NCI-H526 treated with DMSO at 0.1 percent for 48 hours (cell line): ENCODE data around the gene GRIA3.

Experiments
- DNase-seq: peaks from one replicate; lab custom pipeline; 2025; lab: John Stamatoyannopoulos, UW

The GRIA3 gene

DNA sequence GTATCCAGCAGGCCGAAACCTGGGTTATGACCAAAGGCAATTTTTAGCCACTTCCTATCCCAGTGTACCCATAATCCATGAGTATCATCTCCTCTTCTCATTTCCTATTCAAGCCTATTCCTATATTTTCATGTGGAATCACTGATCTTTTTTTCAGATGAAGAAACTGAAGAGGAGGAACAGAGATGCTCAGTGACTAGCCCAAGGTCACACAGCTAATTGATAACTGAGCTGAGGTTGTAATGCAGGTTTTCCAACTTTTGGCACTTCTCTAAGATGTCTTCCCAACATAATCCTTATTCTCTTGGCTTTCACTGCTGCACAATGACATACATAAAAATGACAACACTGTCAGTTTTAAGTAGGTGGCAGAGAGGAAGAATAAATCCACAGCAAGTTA is 15.3 kb downstream of the GRIA3 start:
- no peak for DNase-seq

DNA sequence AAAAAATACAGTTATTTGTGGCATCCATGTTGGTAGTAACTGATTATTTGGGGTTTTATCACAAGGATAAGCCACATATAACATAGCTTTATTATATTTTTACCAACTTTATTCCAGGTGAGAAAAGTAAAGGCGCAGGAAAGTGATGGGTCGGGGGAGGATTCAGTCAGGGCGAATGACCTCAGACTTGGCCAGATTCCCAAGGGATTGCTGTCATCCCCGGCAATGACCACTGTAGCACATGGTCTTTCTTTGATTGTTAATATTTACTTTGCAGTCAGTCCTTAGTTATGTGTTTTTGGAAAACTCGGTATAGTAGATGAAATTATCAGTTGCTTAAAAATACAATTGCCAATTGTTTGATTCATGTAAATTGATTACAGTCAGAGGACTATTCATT is 17.6 kb downstream of the GRIA3 start:
- DNase-seq, result no peak

- DNase-seq, result no peak
Observed at GRCh38 chrX:123202523-123202922, 18.4 kb downstream of the GRIA3 start.

DNA sequence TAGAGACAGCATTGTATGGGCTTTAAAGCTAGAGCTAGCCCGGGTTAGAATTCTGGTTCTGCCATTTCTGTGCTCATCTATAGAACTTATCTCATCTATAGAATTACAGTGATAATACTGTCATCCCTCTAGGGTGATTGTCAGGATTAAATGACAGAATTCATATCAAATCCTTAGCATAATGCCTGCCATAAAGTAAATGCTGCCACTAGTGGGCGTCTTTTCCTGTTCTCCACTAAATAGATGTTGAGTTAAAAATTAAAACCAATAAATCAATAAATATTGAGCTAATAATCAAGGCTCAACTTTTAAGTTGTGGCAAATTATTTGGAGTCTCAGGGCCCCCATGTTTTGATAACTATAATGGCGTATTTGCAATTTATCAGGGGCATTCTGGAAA is 19.7 kb downstream of the GRIA3 start:
- DNase-seq, result no peak

DNA sequence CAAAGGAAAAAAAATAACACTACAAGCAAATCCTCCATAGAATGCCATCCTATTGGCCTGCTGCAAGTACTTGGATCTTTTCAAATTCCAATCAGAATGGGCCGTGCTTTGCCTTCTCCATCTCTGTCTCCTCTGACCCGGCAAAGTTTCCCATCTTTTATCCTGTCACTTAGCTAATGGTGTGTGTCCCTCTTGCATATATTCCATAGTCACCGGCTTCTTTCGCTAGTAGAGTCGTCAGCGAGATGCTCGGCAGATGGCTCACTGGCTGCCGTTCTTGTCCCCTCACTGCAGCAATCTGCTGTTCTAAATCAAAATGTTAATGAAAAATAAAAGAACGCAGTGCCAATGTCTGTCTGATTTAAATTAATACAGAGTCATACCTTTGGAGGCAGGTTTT is 22.1 kb downstream of the GRIA3 start:
- no peak for DNase-seq

DNA sequence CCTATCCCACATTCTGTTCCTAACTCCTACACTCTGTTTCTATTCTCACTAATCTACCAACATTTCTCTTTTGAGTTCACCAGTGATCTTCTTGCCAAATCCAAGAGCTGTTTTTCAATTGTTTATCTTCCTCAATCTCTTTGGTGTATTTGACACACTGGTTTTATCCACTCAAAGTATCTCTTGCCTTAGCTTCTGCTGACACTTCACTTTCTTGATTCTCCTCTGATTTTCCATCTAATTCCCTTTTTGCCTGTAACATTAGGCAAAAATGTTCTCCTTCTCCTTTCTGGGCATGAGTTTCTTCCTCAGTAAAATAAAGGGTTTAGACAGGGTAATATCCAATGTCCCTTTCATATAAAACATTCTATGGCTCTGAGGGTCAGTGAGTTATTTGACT is 26.2 kb downstream of the GRIA3 start:
- no peak for DNase-seq

GRCh38 chrX:123215397-123216089 is 31.5 kb downstream of the GRIA3 start:
- DNase-seq, result no peak

DNA sequence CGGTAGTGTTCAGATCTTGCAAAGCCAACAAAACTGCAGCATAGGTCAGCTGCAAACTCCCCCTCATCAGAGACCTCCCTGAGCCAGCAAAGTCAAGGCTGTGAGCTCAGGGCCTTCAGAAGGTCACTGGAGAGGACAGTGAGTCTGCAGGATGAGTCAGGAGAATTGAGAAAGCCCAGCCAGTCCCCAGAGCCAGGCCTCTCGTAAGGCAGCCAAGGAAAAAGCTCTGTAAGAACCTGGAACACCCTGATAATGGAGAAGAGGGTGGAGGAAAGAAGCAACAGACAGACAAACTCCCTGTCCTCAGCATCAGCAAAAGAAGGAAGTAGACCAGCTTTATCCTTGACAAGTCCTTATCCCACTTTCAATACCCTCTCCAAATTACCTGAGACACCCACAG is 33.0 kb downstream of the GRIA3 start:
- no peak for DNase-seq

- no peak for DNase-seq
Observed at GRCh38 chrX:123217728-123218127, 33.6 kb downstream of the GRIA3 start.

DNA sequence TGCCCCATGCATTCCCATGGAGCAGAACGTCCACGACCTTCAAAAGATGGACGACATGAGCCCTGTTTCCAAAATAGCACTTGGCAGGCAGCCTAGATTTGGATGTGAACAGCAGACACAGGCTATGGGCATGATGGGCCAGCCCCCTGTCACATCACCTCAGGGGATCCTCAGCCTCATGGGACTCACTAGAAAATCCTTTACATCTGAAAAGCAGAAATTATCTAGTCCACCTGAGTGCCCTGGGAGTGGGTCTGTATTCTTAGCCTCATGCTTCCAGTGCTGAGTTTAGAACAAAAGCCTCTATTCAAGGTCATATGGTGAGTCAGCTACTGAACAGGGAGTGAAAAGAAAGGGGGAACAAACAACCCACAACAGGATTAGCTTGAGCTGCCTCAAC is 35.8 kb downstream of the GRIA3 start:
- DNase-seq, result no peak

DNA sequence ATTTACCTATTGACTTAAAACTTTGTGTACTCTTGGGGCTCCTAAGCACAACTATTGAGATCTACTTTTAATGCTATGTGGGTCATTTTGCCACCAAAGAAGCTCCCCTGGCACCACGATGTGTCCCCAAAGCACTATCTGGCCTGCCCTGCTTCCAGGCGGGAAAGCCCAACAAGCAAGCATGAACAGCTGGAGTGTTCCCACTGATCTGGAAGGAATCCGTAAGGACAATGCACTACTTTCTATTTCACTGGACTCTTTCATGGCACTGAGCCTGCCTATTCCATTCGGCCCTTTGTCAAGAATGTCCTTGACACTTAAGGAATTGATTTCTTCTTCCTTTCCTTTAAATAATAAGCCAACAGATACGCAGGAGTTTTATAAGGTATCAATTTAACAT is 38.8 kb downstream of the GRIA3 start:
- no peak for DNase-seq

DNA sequence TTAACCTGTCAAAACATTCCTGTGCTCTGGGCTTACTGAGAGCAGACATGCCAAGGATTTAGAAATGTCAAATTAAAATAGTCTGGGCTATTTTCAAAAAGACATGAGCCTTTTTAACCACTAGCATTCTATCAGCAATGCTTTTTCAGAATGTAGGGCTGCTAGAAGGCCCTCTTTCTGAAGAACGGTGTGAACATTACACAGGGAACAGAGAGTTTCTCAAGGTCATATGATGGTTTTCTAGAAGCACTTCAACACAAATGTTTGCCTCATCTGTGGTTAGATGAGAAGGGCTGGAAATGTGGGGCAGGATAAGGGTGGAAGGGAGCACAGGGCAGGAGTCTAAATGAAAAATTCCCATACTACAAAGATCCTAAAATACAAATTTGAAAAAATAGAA is 39.3 kb downstream of the GRIA3 start:
- DNase-seq, result no peak

- no peak for DNase-seq
Observed at GRCh38 chrX:123223859-123224258, 39.8 kb downstream of the GRIA3 start.

GRCh38 chrX:123230798-123231197 is 46.7 kb downstream of the GRIA3 start:
- DNase-seq, result no peak

DNA sequence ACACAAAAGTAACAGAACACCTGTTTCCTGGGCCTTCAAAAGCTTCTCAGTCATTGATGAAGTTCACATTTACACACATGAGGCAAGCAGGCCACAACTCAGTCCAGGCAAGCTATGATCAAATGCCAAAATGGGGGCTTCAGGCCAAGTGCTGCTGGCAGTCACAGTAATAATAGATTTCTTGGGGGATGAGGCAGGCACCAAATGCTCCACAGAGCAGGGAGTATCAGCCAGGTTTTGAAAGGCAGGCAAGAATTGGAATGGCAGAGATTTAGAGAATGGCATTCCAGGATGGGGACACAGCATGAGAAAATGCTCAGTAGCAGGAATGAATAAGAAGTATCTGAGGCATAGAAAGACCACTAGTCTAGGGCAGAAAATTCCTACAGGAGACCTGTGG is 52.8 kb downstream of the GRIA3 start:
- DNase-seq, result no peak

DNA sequence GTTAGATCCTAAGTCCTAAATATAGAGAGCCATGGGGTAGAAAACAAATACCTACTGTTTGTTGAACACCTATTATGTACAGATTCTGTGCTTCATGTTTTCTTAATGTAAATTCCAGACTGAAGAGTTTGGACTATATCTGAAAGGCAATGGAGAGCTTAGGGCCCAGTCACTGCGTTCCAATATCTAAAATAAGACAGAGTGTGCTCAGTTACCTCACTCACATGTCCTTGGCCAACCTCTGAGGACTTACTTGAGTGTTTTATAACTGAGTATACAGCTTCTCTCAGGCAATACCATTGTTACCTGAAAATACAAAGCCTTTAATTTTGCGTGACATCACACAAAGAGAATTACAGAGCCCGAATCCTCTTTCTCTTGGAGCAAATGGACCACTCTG is 53.2 kb downstream of the GRIA3 start:
- no peak for DNase-seq

DNA sequence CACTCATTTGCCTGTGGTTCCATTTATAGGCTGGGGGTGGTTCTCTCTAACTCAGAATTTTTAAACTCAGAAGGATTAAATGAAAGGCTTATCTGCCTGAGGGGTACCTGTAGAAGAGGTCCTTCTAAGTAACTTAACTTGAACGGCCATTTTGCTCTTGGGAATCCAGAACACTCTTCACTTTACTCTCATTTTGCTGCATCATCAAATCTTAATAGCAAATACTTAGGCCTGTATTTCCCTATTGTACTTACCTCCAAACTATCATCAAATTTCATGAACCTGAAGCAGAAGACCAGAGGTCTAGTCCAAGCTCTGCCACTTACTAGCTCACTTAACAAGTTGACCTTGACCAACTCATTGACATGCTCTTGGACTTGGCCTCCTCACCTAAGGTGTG is 70.4 kb downstream of the GRIA3 start:
- no peak for DNase-seq

DNA sequence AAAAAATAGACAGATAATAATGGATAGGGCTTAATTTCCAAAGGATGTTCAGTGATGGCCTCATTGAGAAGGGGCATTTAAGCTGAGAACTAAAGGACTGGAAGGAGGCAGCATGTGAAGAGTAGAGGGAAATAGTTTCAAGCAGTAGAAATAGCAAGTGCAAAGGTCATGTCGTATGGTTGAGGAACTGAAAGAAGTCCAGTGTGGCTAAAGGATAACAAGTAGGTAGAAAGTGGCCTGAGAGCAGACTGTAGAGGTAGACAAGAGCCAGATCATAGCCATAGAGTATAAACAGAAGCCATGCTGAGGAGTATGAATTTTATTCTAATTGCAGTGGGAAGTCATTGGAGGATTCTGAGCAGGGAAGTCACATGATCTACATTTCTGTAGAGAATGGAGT is 72.3 kb downstream of the GRIA3 start:
- no peak for DNase-seq

DNA sequence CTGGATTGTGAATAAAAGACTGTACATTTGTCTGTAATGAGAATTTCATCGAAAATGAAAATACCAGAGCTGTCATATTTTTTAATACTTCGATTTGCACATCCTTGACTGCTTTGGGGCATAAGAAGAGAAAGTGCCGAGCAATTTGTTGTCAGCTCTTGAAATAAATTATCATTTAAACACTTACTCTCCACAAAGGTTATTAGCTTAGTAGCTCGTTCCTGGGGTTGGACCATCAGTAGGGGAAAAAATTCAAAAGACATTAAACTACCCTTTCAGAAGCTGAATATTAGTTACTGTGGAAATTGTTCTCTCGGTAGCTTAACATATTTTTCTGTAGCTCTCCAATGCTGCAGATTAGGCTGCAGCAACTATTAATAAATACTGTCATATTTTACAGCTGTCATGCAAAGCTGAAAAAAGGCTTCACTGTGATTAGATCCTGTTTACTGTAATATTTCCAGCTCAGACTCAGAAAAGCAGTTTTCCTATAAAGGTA is 76.9 kb downstream of the GRIA3 start:
- no peak for DNase-seq

DNA sequence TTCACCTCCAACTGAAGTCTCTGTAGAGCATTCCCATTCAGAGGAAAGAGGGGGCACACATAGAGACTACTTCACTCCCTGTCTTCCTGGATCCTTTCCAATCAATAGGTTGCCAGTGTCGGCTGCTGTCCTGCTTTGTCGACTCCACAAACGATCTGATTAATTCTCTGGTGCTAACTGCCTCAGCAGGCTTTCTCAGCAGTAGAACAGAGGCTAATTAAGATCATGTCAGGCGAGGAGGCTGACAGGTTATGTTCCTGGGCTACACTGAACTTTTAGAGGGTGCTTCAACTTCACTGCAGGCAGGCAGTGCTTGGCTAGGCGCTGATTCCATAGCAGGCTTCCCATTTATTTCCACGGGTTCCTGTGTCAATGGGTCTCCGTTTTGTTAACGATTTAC is 79.2 kb downstream of the GRIA3 start:
- DNase-seq, result no peak

GRCh38 chrX:123263747-123264146 is 79.7 kb downstream of the GRIA3 start:
- no peak for DNase-seq

- no peak for DNase-seq
Observed at GRCh38 chrX:123267220-123267619, 83.1 kb downstream of the GRIA3 start.

DNA sequence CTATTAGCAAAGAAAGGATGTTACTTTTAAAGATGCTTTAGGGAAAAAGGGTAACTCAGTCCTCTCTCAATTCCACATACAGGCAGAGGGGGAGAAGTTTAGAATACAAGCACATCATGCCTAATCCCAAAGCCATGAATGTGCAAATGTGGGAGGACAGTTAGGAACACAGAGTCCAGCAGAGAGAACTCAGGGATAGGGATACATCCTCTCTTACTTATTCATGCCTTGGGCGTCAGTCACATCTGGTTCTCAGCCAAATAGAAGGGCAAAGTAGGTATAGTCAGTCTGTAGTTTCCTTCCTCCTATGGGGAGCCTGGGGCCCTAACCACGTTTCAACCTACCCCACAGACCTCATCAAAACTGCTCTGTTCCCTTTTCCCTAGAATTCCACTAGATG is 87.8 kb downstream of the GRIA3 start:
- no peak for DNase-seq

DNA sequence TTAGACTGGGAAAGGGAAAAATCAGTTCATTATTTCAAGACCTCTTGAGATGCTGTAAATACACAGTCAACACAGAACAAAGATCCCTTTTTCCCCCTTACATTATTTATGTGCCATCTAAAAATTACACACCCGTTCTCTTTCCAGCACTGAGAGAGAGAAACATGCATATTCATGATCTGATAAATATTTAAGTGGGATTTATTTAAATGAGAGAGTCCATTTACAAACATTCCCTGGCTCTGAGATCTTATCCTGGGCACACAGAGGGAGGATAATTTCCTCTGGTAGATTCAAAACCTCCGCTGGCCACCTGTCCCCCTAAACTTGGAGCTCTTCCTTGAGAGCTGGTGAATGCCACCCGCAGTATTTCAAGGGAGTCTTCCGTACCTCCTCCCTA is 88.6 kb downstream of the GRIA3 start:
- no peak for DNase-seq

- no peak for DNase-seq
Observed at GRCh38 chrX:123274796-123275195, 90.7 kb downstream of the GRIA3 start.
